Mesendoderm (in vitro differentiated cells): ENCODE results near the gene SURF2.
"Not testable (repeated sequence)": the region's sequence is repeated elsewhere in the genome, so short reads cannot be mapped to it uniquely, and the experiment has no call there.

Source experiments
- DNase-seq: peaks from one replicate; pipeline ENCODE4 v3.0.0; 2013
- H2AK5ac ChIP-seq: 2 replicates; pipeline ENCODE4 v1.6.1; 2013; ENCODE audit warnings: low read length, inconsistent platforms
- H2BK120ac ChIP-seq: 2 replicates; pipeline ENCODE4 v1.6.1; 2013; ENCODE audit warnings: low read depth, mild to moderate bottlenecking, low read length, moderate library complexity, mixed read lengths
- H2BK15ac ChIP-seq: replicated peaks from 2 replicates; pipeline ENCODE4 v1.6.1; 2013; ENCODE audit warnings: low read depth, mild to moderate bottlenecking, moderate library complexity
- H2BK5ac ChIP-seq: 2 replicates; pipeline ENCODE4 v1.6.1; 2013; ENCODE audit warnings: low read length, inconsistent platforms
- H3K18ac ChIP-seq: 2 replicates; pipeline ENCODE4 v1.6.1; 2013; ENCODE audit warnings: mild to moderate bottlenecking, low read length, mixed read lengths
- H3K23ac ChIP-seq: one replicate; pipeline ENCODE4 v1.6.1; 2013; ENCODE audit warnings: low read length
- H3K27ac ChIP-seq: 2 replicates; pipeline ENCODE4 v1.5.1; 2013; ENCODE audit warnings: low read depth, mild to moderate bottlenecking, inconsistent platforms, low read length, moderate library complexity
- H3K27me3 ChIP-seq: 2 replicates; pipeline ENCODE4 v1.6.1; 2013; ENCODE audit warnings: low read length, control low read depth, mild to moderate bottlenecking, inconsistent platforms; ENCODE audit not compliant: insufficient read depth, poor library complexity
- H3K36me3 ChIP-seq: 2 replicates; pipeline ENCODE4 v1.6.1; 2013; ENCODE audit warnings: low read length, inconsistent platforms; ENCODE audit not compliant: control insufficient read depth, insufficient read depth
- H3K4ac ChIP-seq: one replicate; pipeline ENCODE4 v1.6.1; 2013; ENCODE audit warnings: low read depth, mild to moderate bottlenecking, low read length, moderate library complexity
- H3K4me1 ChIP-seq: 2 replicates; pipeline ENCODE4 v1.6.1; 2013; ENCODE audit warnings: low read depth, low read length, inconsistent platforms; ENCODE audit not compliant: control insufficient read depth
- H3K4me2 ChIP-seq: 2 replicates; pipeline ENCODE4 v1.6.1; 2013; ENCODE audit warnings: low read length
- H3K4me3 ChIP-seq: 2 replicates; pipeline ENCODE4 v1.5.1; 2013; ENCODE audit warnings: mild to moderate bottlenecking, low read length
- H3K56ac ChIP-seq: one replicate; pipeline ENCODE4 v1.6.1; 2013; ENCODE audit warnings: low read length
- H3K79me1 ChIP-seq: 2 replicates; pipeline ENCODE4 v1.6.1; 2013; ENCODE audit warnings: low read length, inconsistent platforms
- H3K79me2 ChIP-seq: 2 replicates; pipeline ENCODE4 v1.6.1; 2013; ENCODE audit warnings: mild to moderate bottlenecking, low read length; ENCODE audit not compliant: control insufficient read depth, insufficient read depth
- H3K9ac ChIP-seq: 2 replicates; pipeline ENCODE4 v1.6.1; 2013; ENCODE audit warnings: low read length, inconsistent platforms
- H4K5ac ChIP-seq: one replicate; pipeline ENCODE4 v1.6.1; 2013; ENCODE audit warnings: low read length
- H4K8ac ChIP-seq: one replicate; pipeline ENCODE4 v1.6.1; 2013; ENCODE audit warnings: low read depth, mild to moderate bottlenecking, control low read depth, low read length, moderate library complexity
- WGBS: extraction: QIAGEN DNeasy Blood & Tissue Kit; methylation state at CpG from one replicate; pipeline ENCODE4 v1.1.7; 2013; ENCODE audit warnings: low lambda C conversion rate, missing lambda C conversion rate; ENCODE audit not compliant: insufficient coverage; ENCODE audit errors: extremely low coverage; 5-methylcytosine and 5-hydroxymethylcytosine counted together

The SURF2 gene

GRCh38 chr9:133333011-133333410, 23.3 kb upstream of the SURF2 start:
- no peak overlapping the region for H3K56ac ChIP-seq
- H3K27ac ChIP-seq, result no peak overlapping the region
- peaks cover 9% of the 10 kb centered on the region for H3K36me3 ChIP-seq
- WGBS, result no CpG with 5 or more reads among the region's 11 CpGs
- H2BK120ac ChIP-seq, result no peak overlapping the region
- no peak overlapping the region for H3K4ac ChIP-seq
- no peak overlapping the region for H2AK5ac ChIP-seq
- H4K8ac ChIP-seq, result no peak overlapping the region
- no peak overlapping the region for H3K23ac ChIP-seq
- no peaks in the 10 kb centered on the region for H3K27me3 ChIP-seq
- peaks cover 10% of the 10 kb centered on the region for H3K79me1 ChIP-seq
- no peak overlapping the region for H2BK5ac ChIP-seq
- H3K4me1 ChIP-seq, result peaks cover 5% of the 10 kb centered on the region
- H3K79me2 ChIP-seq, result peaks cover 14% of the 10 kb centered on the region
- no peak overlapping the region for H3K4me3 ChIP-seq
- no peak for DNase-seq
- no peak overlapping the region for H2BK15ac ChIP-seq
- H3K4me2 ChIP-seq, result no peak overlapping the region
- no peak overlapping the region for H3K18ac ChIP-seq
- H4K5ac ChIP-seq, result no peak overlapping the region
- H3K9ac ChIP-seq, result no peak overlapping the region

- no peak overlapping the region for H4K8ac ChIP-seq
- no peak overlapping the region for H3K27ac ChIP-seq
- H2BK120ac ChIP-seq, result no peak overlapping the region
- no peak overlapping the region for H3K18ac ChIP-seq
- H3K27me3 ChIP-seq, result no peaks in the 10 kb centered on the region
- no peak overlapping the region for H3K9ac ChIP-seq
- peaks cover 14% of the 10 kb centered on the region for H3K79me2 ChIP-seq
- no peak overlapping the region for H3K23ac ChIP-seq
- H2BK15ac ChIP-seq, result no peak overlapping the region
- H3K4me1 ChIP-seq, result peaks cover 5% of the 10 kb centered on the region
- H3K4me2 ChIP-seq, result no peak overlapping the region
- no CpG with 5 or more reads among the region's 10 CpGs for WGBS
- no peak overlapping the region for H2BK5ac ChIP-seq
- peaks cover 10% of the 10 kb centered on the region for H3K79me1 ChIP-seq
- H2AK5ac ChIP-seq, result no peak overlapping the region
- H4K5ac ChIP-seq, result no peak overlapping the region
- no peak overlapping the region for H3K4ac ChIP-seq
- H3K4me3 ChIP-seq, result no peak overlapping the region
- DNase-seq, result no peak
- H3K36me3 ChIP-seq, result peaks cover 9% of the 10 kb centered on the region
- peak overlapping the region; percentile 15 for H3K56ac ChIP-seq
These were observed 22.8 kb upstream of the SURF2 start for GRCh38 chr9:133333566-133333965.

DNA sequence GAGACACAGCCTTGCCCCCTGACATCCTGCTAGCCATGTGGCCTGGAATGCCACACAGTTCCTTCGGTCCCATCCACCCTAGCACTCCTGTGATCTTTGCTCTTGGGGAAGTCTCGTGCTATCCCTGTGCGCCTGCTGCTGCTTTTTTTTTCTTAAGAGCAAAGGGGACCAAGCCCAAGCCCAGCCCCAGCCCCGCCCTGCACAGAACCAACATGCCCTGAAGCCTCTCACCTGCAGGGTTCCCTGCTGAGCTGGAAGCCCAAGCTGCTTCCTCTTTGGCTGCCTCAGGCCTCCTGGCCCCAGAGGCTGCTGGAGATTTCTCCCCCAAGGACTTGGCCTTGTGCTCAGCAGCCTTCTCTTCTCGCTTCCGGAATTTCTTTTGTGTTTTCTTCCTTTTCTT, 22.2 kb upstream of the SURF2 start:
- Histone ChIP-seq H2AK5ac (no peak overlapping the region), H3K23ac (no peak overlapping the region), H3K79me1 (peaks cover 10% of the 10 kb centered on the region), H3K27ac (no peak overlapping the region), H4K5ac (no peak overlapping the region), H3K27me3 (no peaks in the 10 kb centered on the region), H3K9ac (peak overlapping the region; percentile 96), H2BK120ac (no peak overlapping the region), H3K79me2 (peaks cover 14% of the 10 kb centered on the region), H3K4me3 (no peak overlapping the region), H3K36me3 (peaks cover 9% of the 10 kb centered on the region), H3K4me1 (peaks cover 5% of the 10 kb centered on the region), H4K8ac (no peak overlapping the region), H3K18ac (no peak overlapping the region), H2BK15ac (no peak overlapping the region), H3K4ac (no peak overlapping the region), H2BK5ac (no peak overlapping the region), H3K4me2 (no peak overlapping the region), H3K56ac (peak overlapping the region; percentile 29)
- DNase-seq, result peak; percentile 65
- no CpG with 5 or more reads among the region's 6 CpGs for WGBS

GRCh38 chr9:133334888-133335287, 21.5 kb upstream of the SURF2 start:
- Histone ChIP-seq H3K4me2 (peak overlapping the region; percentile 5), H3K79me2 (peaks cover 14% of the 10 kb centered on the region), H3K9ac (peak overlapping the region; percentile 96), H3K79me1 (peaks cover 10% of the 10 kb centered on the region), H3K56ac (peak overlapping the region; percentile 59), H3K36me3 (peaks cover 11% of the 10 kb centered on the region)
- H4K8ac ChIP-seq, H3K27me3 ChIP-seq, H2BK120ac ChIP-seq, H4K5ac ChIP-seq, H3K27ac ChIP-seq, H2AK5ac ChIP-seq, H2BK5ac ChIP-seq, DNase-seq, H3K4me3 ChIP-seq, H3K23ac ChIP-seq, H3K4ac ChIP-seq, H3K18ac ChIP-seq, H3K4me1 ChIP-seq, H2BK15ac ChIP-seq: not testable (repeated sequence)
- no CpG with 5 or more reads among the region's 11 CpGs for WGBS

- no peak within 1 kb of the TSS for H4K8ac ChIP-seq
- peak within 1 kb of the TSS; percentile 80 for H3K4me2 ChIP-seq
- H3K27me3 ChIP-seq, result no peaks in the 10 kb centered on the region
- DNase-seq, result peak; percentile 97
- WGBS, result no CpG with 5 or more reads among the region's 70 CpGs
- H2BK5ac ChIP-seq, result no peak within 1 kb of the TSS
- peak within 1 kb of the TSS; percentile 89 for H3K4me3 ChIP-seq
- H3K79me2 ChIP-seq, result peaks cover 14% of the 10 kb centered on the region
- no peak within 1 kb of the TSS for H2AK5ac ChIP-seq
- H3K9ac ChIP-seq, result peak within 1 kb of the TSS; percentile 96
- peaks cover 10% of the 10 kb centered on the region for H3K79me1 ChIP-seq
- H3K23ac ChIP-seq, result no peak within 1 kb of the TSS
- peak within 1 kb of the TSS; percentile 86 for H3K18ac ChIP-seq
- peaks cover 15% of the 10 kb centered on the region for H3K36me3 ChIP-seq
- H3K4me1 ChIP-seq, result peaks cover 5% of the 10 kb centered on the region
- H3K56ac ChIP-seq, result peak within 1 kb of the TSS; percentile 98
- no peak within 1 kb of the TSS for H2BK15ac ChIP-seq
- H3K4ac ChIP-seq, result peak within 1 kb of the TSS; percentile 95
- no peak within 1 kb of the TSS for H2BK120ac ChIP-seq
- H4K5ac ChIP-seq, result no peak within 1 kb of the TSS
- H3K27ac ChIP-seq, result peak within 1 kb of the TSS; percentile 82
These were observed 20.2 kb upstream of the SURF2 start, which contains the start of gene SURF6 for GRCh38 chr9:133335924-133336811. SURF6 (minus strand) TSS chr9:133336188; CDS start chr9:133336132, 56 bp downstream.
